AG20443 (cell line): ENCODE data around the gene RALGAPA1.
A peak's percentile ranks its signal among the peaks of the same experiment; 100 is the strongest.

ENCODE experiments used
- DNase-seq: peaks from one replicate; pipeline ENCODE4 v3.0.0; 2012; ENCODE audit warnings: low spot score, mixed read lengths

RALGAPA1 gene

DNA sequence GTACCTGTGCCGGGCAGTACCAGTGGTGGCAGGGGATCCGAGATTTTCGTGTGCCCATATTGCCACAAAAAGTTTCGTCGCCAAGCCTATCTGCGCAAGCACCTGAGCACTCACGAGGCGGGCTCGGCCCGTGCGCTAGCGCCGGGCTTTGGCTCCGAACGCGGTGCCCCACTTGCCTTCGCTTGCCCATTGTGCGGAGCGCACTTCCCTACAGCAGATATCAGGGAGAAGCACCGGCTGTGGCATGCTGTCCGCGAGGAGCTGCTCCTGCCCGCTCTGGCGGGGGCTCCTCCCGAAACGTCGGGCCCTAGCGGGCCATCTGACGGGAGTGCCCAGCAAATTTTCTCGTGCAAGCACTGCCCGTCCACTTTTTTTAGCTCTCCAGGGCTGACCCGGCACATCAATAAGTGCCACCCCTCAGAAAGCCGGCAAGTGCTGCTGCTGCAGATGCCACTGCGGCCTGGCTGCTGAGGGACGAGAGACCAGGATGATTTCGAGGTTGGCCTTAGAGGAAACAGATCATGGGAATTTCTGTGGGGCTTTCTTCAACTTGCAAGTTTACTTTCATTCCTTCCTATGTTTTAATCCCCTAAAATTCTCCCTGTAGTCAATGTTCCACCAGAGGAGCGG, 273.5 kb downstream of the RALGAPA1 start:
- DNase-seq = peak; percentile 8

DNA sequence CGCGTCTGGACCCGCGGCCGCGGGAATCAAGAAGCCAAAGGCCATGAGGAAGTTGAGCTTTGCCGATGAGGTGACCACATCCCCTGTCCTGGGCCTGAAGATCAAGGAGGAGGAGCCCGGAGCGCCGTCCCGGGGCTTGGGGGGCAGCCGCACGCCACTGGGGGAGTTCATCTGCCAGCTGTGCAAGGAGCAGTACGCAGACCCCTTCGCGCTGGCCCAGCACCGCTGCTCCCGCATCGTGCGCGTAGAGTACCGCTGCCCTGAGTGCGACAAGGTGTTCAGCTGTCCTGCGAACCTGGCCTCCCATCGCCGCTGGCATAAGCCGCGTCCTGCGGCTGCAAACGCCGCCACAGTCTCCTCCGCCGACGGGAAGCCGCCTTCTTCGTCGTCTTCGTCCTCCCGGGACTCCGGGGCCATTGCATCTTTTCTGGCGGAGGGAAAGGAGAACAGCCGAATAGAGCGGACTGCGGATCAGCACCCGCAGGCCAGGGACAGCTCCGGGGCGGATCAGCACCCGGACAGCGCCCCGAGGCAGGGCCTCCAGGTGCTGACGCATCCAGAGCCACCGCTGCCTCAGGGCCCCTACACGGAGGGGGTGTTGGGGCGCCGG, 274.1 kb downstream of the RALGAPA1 start:
- peak; percentile 94 for DNase-seq

- peak; percentile 9 for DNase-seq
Measured at GRCh38 chr14:35534208-35534872, 274.8 kb downstream of the RALGAPA1 start.

GRCh38 chr14:35533357-35534207, 275.5 kb downstream of the RALGAPA1 start, which contains the start of gene INSM2:
INSM2 (plus strand) TSS chr14:35534164; CDS start chr14:35534253, 89 bp downstream.
- peak; percentile 82 for DNase-seq

GRCh38 chr14:35532783-35533356, 276.2 kb downstream of the RALGAPA1 start:
- no peak for DNase-seq

DNA sequence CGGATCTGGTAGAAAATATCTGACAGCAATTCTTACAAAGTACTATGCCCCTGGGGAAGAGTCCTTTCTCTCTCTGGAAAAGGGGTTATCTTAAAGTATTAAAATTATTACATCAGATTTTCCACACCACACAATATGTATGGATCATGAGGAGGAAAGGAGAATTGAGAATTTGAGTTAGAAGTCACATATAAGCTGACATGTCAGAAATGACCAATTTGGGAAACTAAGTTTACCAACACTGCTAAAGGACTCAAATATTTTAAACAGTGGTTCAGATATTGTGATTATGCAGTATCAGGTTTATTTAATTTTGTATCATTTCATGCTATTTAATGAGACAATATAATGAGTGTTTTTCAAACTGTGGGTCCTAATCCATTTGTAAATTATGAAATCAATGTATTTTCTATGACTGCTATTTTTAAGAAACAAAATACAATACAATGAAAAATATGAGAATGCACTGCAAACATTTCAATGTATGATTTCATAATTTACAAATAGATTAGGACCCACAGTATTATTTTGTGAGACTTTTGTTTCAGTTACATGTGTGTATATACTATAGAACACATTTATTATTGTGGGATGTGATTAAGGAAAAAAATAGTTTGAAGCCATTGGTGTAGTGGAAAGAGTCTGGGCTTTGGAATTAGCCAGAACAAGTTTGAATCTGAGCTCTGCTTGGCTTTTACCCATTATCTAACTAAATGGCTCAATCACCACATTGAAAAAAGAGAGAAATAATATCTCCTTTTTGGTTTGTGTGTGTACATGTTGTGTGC, 276.9 kb downstream of the RALGAPA1 start:
- DNase-seq = no peak

DNA sequence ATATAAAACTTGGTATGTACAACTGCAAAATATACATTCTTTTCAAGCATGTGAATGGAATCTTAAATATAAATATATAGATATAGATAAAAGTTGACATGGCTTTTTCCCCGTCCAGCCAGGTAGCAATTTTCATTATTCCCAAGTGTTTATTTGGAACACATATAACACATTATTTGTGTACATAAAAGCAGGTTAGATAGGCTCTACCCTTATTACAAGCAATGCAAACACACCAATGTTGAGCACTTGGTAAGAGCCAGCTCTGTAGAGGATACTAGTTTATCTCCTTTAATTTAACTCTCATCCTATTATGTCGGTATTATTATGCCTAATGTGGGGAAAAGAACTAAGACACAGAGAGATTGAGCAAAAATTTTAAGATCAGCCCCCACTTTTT, 282.1 kb downstream of the RALGAPA1 start:
- DNase-seq = no peak

DNA sequence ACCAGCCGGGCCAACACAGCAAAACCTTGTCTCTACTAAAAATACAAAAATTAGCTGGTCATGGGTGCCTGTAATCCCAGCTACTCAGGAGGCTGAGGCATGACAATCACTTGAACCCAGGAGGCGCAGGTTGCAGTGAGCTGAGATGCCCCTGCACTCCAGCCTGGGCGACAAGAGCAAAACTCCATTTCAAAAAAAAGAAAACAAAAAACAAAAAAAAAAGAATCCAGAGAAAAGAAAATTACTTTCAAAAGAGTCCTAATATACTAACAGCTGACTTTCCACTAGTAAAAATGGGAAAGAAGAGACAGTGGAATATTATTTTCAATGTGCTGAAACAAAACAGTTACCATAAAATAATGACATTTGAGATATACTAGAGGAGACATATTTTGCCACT, 283.4 kb downstream of the RALGAPA1 start:
- no peak for DNase-seq

GRCh38 chr14:35519986-35520385, 289.1 kb downstream of the RALGAPA1 start:
- no peak for DNase-seq

DNA sequence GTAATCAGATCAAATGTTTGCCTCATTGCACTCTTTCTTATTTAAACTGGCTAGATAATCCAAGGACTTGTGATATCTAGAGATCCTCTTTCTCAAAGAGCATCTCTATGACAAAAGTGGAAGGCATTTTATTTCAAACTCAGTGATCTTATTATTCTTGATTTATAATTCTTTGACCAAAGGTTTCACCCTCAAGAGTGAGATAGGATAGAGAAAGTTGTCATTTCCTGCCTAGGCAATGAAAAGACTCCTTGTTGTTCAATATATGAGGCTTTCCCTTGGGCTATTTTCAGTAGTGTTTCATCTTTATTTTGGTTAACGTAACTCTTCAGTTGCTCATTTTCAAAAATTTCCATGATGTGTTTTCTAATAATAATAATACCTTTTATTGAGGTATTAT, 293.2 kb downstream of the RALGAPA1 start:
- no peak for DNase-seq

DNA sequence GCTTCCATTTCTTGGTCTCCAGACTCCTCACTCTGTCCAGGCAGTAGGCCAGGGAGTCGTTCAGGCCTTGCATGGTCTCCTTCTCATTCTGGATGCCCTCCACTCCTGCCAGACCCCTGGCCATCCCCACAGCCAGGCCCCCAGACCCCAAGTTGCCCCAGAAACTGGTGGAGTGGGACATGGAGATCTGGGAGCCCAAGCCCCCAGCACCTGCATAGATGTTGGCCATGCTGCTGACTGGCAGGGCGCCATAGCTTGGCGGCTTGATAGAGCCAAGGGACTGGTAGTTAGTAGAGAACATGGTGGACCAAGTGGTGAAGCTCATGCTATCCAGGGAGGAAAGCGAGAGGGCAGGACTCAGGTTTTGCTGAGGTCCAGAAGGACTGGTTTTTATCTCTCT, 296.3 kb downstream of the RALGAPA1 start:
- no peak for DNase-seq

- DNase-seq = no peak
Measured at GRCh38 chr14:35509846-35510245, 299.2 kb downstream of the RALGAPA1 start.

GRCh38 chr14:35506927-35507326, 302.2 kb downstream of the RALGAPA1 start:
- DNase-seq = peak; percentile 5

GRCh38 chr14:35506461-35506860, 302.6 kb downstream of the RALGAPA1 start:
- no peak for DNase-seq

GRCh38 chr14:35504260-35504659, 304.8 kb downstream of the RALGAPA1 start:
- DNase-seq = no peak

GRCh38 chr14:35503646-35504045, 305.4 kb downstream of the RALGAPA1 start:
- DNase-seq = no peak

DNA sequence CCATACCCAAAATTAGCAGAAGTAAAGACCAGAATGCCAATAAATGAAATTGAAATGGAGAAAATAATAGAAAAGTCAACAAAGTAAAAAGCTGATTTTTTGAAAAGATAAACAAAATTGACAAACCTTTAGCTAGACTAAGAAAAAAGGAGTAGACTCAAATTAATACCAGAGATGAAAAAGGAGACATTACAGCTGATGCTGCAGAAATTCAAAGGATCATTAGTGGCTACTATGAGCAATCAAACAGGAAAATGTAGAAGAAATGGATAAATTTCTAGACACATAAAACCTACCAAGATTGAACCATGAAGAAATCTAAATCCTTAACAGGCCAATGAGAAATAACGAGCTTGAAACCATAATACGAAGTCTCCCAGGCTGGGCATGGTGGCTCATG, 309.9 kb downstream of the RALGAPA1 start:
- no peak for DNase-seq

DNA sequence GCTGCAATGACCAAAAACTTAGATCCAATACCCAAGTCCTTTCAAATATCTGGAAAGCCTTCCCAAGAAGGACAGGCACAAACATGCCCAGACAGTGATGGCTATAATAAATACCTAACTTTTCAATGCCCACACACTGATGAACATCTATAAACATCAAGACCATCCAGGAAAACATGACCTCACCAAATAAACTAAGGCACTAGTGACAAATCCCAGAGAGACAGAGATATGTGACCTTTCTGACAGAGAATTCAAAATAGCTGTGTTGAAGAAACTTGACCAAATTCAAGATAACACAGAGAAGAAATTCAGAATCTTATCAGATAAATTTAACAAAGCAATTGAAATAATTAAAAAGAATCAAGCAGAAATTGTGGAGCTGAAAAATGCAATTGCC, 313.8 kb downstream of the RALGAPA1 start:
- DNase-seq = no peak

DNA sequence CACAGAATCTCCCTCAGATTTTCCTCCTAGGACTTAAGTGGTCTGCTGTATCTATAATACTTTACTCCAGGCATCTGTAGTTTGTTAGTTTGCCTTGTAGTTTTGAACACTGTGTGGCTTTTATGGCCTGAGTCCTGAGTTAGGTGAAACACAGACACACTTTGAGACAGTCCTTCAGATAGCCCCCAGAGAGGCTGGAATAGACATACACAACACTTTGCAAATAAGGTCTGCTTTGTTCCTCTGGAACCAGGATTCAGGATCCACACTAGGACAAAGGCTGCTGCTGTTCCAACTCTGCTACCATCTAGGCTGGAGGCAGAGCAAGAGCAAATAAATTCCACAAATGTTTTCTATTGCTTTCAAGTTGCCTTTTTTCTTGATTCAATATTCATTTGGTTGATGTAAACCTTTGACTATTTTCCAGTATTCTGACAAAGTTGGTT, 316.5 kb downstream of the RALGAPA1 start:
- DNase-seq = no peak
